Nephron (organoid): ENCODE data around the gene ADARB1.
A peak's percentile ranks its signal among the peaks of the same experiment; 100 is the strongest.
"Not testable (repeated sequence)": the region's sequence is repeated elsewhere in the genome, so short reads cannot be mapped to it uniquely, and the experiment has no call there.

Source experiments
- H3K27ac Mint-ChIP-seq, 3 experiments: 2 replicates each; pipeline ENCODE4 v1.8.0; 2020; ENCODE audit warnings: mixed read lengths in 3 of 3, mild to moderate bottlenecking in 2 of 3, moderate library complexity in 1 of 3
- H3K27me3 Mint-ChIP-seq: 2 replicates; pipeline ENCODE4 v1.8.0; 2021; ENCODE audit warnings: low read depth, mild to moderate bottlenecking, moderate library complexity, mixed read lengths
- H3K36me3 Mint-ChIP-seq: 2 replicates; pipeline ENCODE4 v1.8.0; 2020; ENCODE audit warnings: low read depth, mixed read lengths
- H3K4me1 Mint-ChIP-seq: 2 replicates; pipeline ENCODE4 v1.8.0; 2020; ENCODE audit warnings: mixed read lengths
- H3K4me3 Mint-ChIP-seq, 3 experiments: 2 replicates each; pipeline ENCODE4 v1.8.0; 2020; ENCODE audit warnings: mild to moderate bottlenecking in 3 of 3, mixed read lengths in 3 of 3, moderate library complexity in 2 of 3
- H3K9me3 Mint-ChIP-seq: 2 replicates; pipeline ENCODE4 v1.8.0; 2020; ENCODE audit warnings: mixed read lengths
- CTCF ChIP-seq, 3 experiments: fragments of 200-600 bp; sonication (generic); IDR thresholded peaks; one replicate each; pipeline ENCODE4 v1.5.0; 2021; ENCODE audit warnings: antibody characterized with exemption in 3 of 3; ENCODE audit not compliant: unreplicated experiment in 3 of 3

Gene ADARB1

GRCh38 chr21:45137612-45137937 lies 63.2 kb downstream of the ADARB1 start:
- Mint-ChIP-seq H3K27me3 (peaks cover 7% of the 10 kb centered on the region), H3K4me1 (peaks cover 45% of the 10 kb centered on the region), H3K4me3 (no peak overlapping the region), H3K9me3 (no peaks in the 10 kb centered on the region), H3K36me3 (no peaks in the 10 kb centered on the region), H3K27ac (no peak overlapping the region)
- no peak for TF ChIP-seq CTCF (IDR thresholded peaks at IDR 0.05; ENCODE audit: unreplicated experiment in 3 of 3)

GRCh38 chr21:45138199-45139002 lies 64.0 kb downstream of the ADARB1 start:
- no peaks in the 10 kb centered on the region for H3K9me3 Mint-ChIP-seq
- H3K27me3 Mint-ChIP-seq, result peaks cover 7% of the 10 kb centered on the region
- peak; percentile 65 to 69 (median 66) for TF ChIP-seq CTCF (IDR thresholded peaks at IDR 0.05; ENCODE audit: unreplicated experiment in 3 of 3)
- no peaks in the 10 kb centered on the region for H3K36me3 Mint-ChIP-seq
- no peak overlapping the region for H3K4me3 Mint-ChIP-seq
- no peak overlapping the region for H3K27ac Mint-ChIP-seq
- peaks cover 45% of the 10 kb centered on the region for H3K4me1 Mint-ChIP-seq

- H3K27ac Mint-ChIP-seq, H3K27me3 Mint-ChIP-seq: not testable (repeated sequence)
Measured at GRCh38 chr21:45139003-45139360, 64.6 kb downstream of the ADARB1 start.

GRCh38 chr21:45139473-45139872 lies 65.1 kb downstream of the ADARB1 start:
- H3K27ac Mint-ChIP-seq, result no peak overlapping the region
- H3K36me3 Mint-ChIP-seq, result no peaks in the 10 kb centered on the region
- peaks cover 3% of the 10 kb centered on the region for H3K27me3 Mint-ChIP-seq
- no peaks in the 10 kb centered on the region for H3K9me3 Mint-ChIP-seq
- no peak for TF ChIP-seq CTCF (IDR thresholded peaks at IDR 0.05; ENCODE audit: unreplicated experiment in 3 of 3)
- H3K4me1 Mint-ChIP-seq, result peaks cover 49% of the 10 kb centered on the region
- H3K4me3 Mint-ChIP-seq, result no peak overlapping the region

More at GRCh38 chr21:45139003-45139360, 64.6 kb downstream of the ADARB1 start:
- not testable (repeated sequence) for H3K4me3 Mint-ChIP-seq, H3K9me3 Mint-ChIP-seq, H3K36me3 Mint-ChIP-seq
- peaks cover 49% of the 10 kb centered on the region for H3K4me1 Mint-ChIP-seq

GRCh38 chr21:45140346-45140940 lies 66.1 kb downstream of the ADARB1 start:
- Mint-ChIP-seq H3K4me1 (peaks cover 40% of the 10 kb centered on the region), H3K4me3 (no peak overlapping the region), H3K9me3 (no peaks in the 10 kb centered on the region), H3K36me3 (no peaks in the 10 kb centered on the region), H3K27me3 (no peaks in the 10 kb centered on the region), H3K27ac (no peak overlapping the region)
- TF ChIP-seq CTCF (IDR thresholded peaks at IDR 0.05; ENCODE audit: unreplicated experiment in 3 of 3), result peak; percentile 88 to 94 (median 93)

- not testable (repeated sequence) for H3K36me3 Mint-ChIP-seq, H3K9me3 Mint-ChIP-seq, H3K27ac Mint-ChIP-seq, H3K4me3 Mint-ChIP-seq, H3K27me3 Mint-ChIP-seq
- peaks cover 37% of the 10 kb centered on the region for H3K4me1 Mint-ChIP-seq
Measured at GRCh38 chr21:45140944-45141343, 66.6 kb downstream of the ADARB1 start.

- Mint-ChIP-seq H3K36me3 (no peaks in the 10 kb centered on the region), H3K27me3 (no peaks in the 10 kb centered on the region), H3K9me3 (no peaks in the 10 kb centered on the region), H3K4me1 (peaks cover 37% of the 10 kb centered on the region), H3K4me3 (no peak overlapping the region), H3K27ac (no peak overlapping the region)
- TF ChIP-seq CTCF (IDR thresholded peaks at IDR 0.05; ENCODE audit: unreplicated experiment in 3 of 3), result no peak
Measured at GRCh38 chr21:45141507-45141906, 67.1 kb downstream of the ADARB1 start.
